NB4 (cell line): ENCODE measurements around the gene KDR.

ENCODE experiments used
- POLR2A ChIP-seq: IDR thresholded peaks from 2 replicates; pipeline ENCODE4 v1.6.1; 2011; ENCODE audit warnings: mild to moderate bottlenecking; ENCODE audit not compliant: insufficient read length; ENCODE audit errors: extremely low read depth
- TF ChIP-seq, protein P1 (sequence below): IDR thresholded peaks from one replicate; pipeline ENCODE4 v1.5.1; 2012; ENCODE audit warnings: low read depth, low read length
- TF ChIP-seq, protein P2 (sequence below): IDR thresholded peaks from 2 replicates; pipeline ENCODE4 v1.6.1; 2011; ENCODE audit warnings: low read depth, low read length

GRCh38 chr4:55069248-55069647 is 56.1 kb downstream of the KDR start:
- TF ChIP-seq, protein P1, sequence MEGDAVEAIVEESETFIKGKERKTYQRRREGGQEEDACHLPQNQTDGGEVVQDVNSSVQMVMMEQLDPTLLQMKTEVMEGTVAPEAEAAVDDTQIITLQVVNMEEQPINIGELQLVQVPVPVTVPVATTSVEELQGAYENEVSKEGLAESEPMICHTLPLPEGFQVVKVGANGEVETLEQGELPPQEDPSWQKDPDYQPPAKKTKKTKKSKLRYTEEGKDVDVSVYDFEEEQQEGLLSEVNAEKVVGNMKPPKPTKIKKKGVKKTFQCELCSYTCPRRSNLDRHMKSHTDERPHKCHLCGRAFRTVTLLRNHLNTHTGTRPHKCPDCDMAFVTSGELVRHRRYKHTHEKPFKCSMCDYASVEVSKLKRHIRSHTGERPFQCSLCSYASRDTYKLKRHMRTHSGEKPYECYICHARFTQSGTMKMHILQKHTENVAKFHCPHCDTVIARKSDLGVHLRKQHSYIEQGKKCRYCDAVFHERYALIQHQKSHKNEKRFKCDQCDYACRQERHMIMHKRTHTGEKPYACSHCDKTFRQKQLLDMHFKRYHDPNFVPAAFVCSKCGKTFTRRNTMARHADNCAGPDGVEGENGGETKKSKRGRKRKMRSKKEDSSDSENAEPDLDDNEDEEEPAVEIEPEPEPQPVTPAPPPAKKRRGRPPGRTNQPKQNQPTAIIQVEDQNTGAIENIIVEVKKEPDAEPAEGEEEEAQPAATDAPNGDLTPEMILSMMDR, result no peak
- TF ChIP-seq POLR2A, result no peak
- TF ChIP-seq, protein P2, sequence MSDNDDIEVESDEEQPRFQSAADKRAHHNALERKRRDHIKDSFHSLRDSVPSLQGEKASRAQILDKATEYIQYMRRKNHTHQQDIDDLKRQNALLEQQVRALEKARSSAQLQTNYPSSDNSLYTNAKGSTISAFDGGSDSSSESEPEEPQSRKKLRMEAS, result no peak
